GM19193 (cell line): Measurements from ENCODE around the gene LSS.

Experiments used
- POLR2A ChIP-seq: IDR thresholded peaks from 4 replicates; pipeline ENCODE4 v1.6.1; 2011; ENCODE audit not compliant: insufficient read depth, insufficient read length; ENCODE audit errors: extremely low read depth

LSS gene

DNA sequence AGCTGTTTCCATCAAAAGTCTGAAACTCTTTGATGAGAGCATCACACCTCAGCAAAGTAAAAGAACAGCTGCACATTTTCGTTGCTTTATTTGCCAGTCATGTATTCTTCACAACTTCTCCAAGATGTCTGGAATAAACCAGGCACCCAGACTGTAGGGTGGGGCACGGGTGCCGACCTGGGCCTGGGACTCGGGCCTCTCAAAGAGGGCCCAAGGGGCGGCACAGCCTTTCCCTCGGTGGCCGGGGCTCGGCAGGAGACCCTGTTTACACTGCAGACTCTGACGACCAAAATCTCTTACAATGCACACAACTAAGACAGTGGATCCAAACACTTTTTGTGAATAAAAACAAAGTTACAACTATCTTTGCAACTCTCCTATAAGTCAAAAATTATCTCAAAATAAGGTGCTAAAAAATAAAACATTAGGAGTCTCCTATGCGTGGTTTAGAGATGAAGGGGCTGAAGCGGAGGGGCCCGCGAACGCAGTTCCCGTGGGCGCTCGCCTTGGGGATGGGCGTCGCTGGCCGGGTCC lies 696 bp downstream of the LSS start:
- no peak for TF ChIP-seq POLR2A

DNA sequence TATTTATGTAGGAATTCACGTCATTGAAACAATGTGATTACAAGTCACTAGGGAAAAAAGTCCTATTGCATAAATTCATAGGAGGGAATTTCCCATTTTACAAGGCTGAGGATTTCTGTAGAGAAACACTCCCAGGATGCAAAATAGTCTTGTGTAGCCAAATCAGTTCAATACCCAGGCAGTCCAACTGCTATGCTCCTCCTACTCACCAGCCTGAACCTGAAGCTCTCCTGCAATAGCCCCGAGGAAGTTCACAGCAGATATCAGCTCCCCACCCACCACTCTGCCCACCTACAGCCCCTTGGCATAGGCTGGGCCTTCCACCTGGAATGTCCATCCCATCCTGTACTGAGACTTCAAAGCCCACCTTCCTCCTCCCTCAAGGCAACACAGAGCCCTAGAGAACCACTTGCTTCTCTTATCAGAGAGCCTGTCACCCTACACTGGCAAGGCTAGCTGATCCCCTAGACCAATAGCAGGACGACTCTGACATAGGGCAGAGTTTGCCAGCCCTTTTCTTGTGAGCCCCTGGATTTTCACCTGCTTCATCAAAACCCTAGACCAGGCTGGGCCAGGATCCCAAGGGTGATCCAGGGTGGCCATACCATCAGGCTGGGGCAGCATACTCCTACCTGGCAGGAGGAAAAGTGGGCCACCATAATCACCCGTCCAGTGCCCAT lies 1.5 kb downstream of the LSS start:
- no peak for TF ChIP-seq POLR2A

DNA sequence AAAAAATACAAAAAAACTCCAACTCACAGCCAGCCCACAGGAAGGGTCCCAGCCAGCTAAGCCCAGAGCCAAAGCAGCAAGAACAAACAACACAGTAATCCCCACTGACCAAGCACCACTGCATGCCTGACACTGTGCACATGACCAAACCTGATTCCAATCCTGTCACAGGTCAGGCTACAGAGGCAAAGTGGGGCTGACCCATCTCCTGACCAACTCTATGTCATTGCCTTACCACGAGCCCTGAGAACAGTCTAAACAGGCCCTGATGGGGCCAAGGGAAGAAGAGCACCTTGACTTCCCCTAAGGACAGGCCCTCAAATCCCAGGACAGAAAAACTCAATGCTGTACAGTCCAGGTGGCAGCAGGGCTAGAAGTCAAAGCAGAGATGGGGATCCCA lies 2.4 kb downstream of the LSS start:
- no peak for TF ChIP-seq POLR2A

DNA sequence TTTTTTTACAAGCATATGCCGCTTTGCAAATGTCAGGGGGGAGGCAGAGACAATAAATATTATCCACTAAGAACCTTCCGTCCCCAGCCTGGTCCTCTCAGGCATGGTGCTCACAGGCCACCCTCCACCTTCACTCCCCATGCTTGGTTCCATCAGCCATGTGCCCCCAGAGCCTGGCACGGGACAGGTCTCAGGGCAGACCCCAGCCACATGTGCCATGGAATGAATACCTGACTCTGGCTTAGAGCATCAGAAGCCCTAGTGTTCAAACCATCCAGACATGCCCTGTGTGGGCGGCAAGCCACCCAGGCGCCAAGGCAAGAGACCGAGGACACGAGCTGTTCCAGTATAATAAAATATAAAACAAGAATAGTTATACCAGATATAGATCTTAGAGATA lies 5.4 kb downstream of the LSS start:
- no peak for TF ChIP-seq POLR2A

DNA sequence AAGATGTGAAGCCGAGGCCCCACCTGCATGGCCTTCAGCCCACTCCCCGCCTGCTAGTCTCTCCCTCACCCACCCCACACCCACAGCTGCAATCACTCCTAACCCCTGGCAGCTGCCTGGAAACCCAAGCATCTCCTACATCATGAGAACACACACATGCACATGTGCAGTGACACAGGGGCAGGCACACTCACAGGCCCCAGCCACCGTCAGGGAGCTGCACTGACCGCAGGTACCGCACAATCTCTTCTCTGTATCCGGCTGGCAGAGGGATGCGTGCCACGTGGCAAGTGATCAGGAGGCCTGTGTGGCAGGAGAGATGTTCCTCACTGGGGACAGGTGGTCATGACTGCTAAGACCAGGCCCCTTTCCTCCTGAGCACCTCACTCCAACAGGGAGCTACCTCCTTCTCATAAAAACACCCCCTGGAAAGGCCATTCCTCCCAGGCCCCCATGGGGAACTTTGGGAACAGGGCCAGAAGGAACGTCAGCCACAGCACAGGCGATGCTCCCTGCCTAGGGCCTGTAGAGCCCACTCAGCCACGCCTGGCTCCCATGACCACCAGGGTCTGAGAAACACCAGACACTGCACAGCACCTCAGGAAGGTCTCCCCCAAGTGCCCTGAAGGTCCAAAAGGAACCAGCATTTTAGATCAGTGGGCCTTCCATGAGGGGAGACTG lies 6.0 kb downstream of the LSS start:
- TF ChIP-seq POLR2A = no peak

DNA sequence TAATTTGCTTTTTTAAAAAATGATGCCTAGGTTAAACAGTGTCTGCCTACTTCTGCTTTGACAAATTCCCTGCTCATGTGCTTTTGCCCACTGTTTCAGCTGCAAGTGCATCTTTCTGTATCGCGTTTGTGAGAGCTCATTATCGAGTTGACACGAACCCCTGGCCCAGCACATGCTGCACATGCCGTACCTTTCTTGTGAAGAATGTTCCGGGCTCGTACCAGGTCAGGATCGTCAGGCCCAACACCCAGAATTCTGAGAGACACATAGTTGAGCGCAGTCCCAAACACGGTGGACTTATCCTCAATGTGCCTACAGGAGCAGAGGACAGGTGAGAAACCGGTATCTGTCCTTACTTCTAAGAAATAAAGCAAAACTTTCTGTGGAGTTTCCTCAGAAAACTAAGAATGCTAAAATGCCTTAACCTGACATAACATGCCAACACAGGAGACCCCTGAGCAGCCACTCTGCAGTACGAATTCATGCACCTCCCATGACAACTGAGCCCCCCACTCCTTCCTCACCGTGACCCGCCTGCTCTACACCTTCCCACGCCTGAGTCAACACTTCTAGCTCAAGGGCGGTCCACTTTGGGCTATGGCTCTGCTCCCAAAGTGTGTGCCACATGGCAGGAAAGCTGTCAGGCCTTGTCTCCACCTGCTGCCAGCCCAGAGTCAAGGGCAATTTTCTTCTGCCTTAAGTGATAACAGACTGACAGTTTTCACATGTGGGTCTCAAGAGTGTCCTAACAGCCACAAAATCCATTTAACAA lies 6.7 kb downstream of the LSS start:
- TF ChIP-seq POLR2A = no peak

DNA sequence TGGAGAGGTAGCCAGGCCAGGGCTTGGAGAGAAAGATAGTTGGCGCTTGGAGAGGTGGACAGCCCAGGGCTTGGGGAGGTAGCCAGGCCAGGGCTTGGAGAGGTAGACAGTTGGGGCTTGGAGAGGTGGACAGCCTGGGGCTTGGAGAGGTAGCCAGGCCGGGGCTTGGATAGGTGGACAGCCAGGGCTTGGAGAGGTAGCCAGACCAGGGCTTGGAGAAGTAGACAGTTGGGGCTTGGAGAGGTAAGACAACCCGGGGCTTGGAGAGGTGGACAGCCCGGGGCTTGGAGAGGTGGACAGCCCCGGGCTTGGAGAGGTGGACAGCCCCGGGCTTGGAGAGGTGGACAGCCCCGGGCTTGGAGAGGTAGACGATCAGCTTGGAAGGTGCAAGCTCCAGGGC lies 7.7 kb downstream of the LSS start:
- TF ChIP-seq POLR2A = no peak

DNA sequence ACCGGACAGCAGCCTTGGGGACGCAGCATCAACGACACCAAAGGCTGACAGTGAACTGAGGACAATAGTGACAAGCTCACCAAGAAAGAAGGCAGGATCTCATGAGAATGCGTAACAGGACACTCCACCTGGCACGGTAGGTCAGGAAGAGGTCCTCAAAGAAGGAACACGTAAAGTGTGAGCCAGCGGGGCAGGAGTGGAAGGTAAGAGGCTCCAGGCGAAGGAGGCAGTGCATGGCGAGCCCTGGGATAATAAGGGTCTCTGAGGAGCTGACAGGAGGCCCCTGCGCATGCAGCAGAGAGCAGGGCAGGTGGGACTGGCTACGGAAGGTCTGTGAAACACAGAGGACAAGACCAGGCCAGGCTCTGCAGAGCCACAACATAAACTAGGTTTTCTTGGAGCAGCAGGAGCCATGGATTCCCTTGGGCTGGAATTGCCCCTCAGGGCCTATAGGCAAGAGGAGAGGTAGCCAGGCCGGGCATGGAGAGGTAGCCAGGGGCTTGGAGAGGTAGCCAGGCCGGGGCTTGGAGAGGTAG lies 8.2 kb downstream of the LSS start:
- TF ChIP-seq POLR2A = no peak

DNA sequence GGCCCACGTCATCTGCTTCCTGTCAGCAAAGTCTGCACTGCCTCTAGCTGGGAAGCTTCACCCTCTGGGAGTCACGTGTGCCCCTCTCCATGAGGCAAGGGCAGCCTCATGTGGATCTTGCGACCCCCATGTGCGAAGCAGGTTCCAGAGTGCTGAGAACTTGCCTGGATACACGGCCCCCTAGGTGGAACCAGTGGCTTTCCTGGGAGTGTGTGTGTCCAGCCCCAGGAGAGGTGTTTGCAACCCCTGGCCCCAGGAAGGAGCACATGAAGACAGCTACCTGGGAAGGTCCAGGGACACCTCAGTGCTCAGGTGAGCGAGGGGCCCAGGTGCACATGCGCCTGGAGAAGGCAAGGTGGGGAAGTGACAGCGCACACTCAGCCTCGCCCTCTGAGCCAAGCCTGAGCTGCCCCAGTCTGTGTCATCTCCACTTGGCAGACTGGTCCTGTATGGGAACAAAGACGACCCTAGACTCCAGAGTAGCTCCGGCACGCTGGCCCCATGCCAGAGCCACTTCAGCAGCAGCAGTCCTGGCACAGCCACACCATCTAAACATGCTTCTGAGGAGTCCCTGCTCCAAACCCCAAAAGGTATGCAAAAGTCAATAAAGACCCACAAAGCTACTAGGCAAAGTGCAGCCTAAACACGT lies 8.9 kb downstream of the LSS start:
- TF ChIP-seq POLR2A = no peak

DNA sequence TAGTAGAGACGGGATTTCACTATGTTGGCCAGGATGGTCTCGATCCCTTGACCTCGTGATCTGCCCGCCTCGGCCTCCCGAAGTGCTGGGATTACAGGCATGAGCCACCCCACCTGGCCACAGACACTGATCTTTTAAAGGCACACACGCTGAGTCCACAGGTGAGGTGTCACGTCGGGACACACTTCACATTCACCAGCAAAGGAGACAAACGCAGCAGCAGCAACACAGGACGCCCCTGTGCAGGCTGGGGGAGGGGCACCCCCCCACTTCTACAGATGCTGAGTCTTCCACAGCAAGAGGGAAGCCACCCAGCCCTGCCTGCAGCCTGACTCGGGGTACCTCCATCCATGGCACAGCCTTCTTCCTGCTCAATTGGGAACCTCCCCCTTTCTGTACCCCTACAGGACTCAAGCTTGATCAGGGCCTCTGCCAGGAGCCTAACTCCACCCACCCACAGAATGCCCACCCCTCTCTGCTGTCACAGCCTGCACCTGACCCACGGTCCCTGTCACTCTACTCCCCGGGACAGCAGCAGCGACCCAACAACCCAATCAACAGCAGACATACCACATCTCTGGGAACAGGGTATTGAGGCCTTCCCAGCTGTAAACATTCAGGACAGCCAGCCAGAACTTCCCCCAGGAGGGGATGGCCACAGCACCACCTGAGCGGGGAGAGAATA lies 9.5 kb downstream of the LSS start:
- TF ChIP-seq POLR2A = no peak

DNA sequence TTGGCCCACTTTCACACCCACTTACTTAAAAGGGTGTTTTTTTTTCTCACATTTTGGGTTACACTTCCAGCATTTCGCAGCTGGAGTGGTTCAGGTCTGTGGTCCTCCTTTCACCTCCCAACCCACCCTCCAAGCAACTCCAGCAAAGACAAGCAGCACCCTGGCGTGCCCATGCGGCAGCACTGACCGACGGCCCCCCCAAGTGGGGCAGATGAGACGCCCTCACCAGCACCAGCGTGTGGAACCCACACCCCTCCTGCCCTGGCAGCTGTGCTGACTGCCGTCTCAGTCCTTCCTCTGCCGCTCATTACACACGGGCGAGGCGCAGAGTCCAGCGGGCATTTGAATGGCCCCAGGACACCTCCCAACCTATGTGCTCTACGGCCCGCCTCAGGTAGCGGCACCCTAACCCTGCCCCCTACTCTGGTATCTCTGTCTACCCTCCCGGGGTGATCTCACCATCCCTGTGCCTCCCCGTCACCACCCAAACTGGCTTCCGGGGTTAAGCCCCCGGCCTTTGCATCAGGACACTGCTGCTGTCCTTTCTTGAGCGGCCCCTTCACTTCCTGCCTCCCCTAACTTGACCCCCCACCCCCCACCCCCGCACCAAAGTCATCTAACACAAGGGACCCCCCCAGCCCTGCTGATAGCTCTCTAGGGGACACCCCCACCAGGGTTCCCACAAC lies 10.9 kb downstream of the LSS start:
- no peak for TF ChIP-seq POLR2A

DNA sequence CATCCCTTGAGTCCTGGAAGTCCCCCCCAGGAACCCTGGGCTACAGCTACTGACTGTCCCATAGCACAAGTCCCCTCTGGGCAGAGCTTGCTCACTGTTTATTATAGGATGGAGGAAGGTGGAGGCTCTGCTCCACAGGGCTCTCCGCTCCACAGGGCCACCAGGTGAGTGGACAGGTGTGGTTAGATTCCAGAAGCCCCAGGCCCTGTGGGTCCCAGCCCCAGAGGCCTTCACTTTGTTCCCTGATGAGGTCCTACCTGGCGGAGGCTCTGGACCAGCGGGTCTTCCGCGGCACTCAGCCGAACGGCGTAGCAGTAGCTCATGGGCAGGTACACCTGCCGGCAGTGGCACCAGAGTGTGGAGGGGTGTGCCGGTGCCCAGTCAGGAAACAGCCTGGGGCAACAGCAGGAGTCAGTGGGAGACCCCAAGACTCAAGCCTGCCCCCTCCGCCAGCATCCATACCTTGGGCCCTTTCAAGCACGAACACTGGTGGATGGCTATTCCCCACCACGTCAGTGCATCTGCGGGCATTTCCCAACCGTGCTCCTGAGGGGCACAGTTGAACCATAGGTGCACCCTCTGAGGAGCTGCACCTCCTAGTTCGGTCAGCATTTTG lies 12.3 kb downstream of the LSS start:
- no peak for TF ChIP-seq POLR2A

DNA sequence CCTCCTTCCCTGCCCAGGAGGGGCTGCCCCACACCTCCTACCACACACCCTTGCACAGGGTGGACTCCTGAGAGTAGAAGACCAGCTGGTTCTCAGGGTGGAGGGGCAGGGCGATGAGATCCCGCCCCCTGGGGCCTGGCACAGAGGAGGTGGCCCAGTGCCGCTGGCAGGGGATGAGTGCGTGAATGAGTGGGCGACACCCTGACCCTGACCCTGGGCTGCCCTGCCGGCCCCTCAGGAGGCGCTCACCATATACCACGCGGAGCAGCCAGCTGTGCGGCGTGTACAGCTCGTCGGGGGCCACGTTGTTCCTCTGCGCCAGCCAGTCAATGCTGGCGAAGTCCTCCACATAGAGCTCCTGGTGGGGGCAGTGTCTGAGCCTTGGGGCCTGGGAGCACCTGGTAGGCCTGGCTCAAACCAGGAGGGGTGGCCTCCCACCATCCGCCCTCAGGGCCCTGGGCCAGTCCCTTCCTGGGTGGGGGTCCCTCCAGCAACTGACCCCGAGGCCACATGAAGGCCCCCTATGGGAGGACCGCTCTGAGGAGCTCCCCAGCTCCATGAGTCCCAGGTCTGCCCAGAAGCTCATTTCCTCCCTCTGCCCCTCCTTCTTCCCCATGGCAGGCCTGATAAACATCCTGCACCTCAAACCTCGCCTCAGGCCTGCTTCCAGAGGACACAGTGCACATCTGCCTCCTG lies 13.0 kb downstream of the LSS start:
- no peak for TF ChIP-seq POLR2A
